Omental fat pad (tissue), 4 donors: ENCODE data around the gene SMIM38. TPM values are rescaled to one million over a fixed set of nuclear protein-coding genes. Genes with fewer than 3 reads are reported as not detected.

Source experiments
- ATAC-seq: fragments of 150-250 bp; one replicate; pipeline ENCODE4 v1.9.1; 2016; ENCODE audit warnings: mild to moderate bottlenecking, moderate library complexity; ENCODE audit not compliant: low FRiP score
- DNase-seq: peaks from one replicate; pipeline ENCODE4 v3.0.0-alpha.2; 2019; ENCODE audit warnings: low spot score
- total RNA-seq, 4 donors: library from RNA; depleted of rRNA; stranded (reverse); fragments of >200 nt; gene quantifications; one replicate each; pipeline ENCODE4 v1.1.0, GENCODE V29; 2016
- TF ChIP-seq, protein P1 (sequence below), 3 donors: fragments of 450-650 bp; IDR thresholded peaks; one replicate each; pipeline ENCODE4 v1.5.1; 2016 to 2017; ENCODE audit warnings: antibody characterized with exemption in 3 of 3, mild to moderate bottlenecking in 3 of 3, moderate library complexity in 2 of 3

SMIM38 gene
- total RNA-seq, 4 donors from 2014 or later, result 0.69 to 1.6 (median 0.85) TPM

DNA sequence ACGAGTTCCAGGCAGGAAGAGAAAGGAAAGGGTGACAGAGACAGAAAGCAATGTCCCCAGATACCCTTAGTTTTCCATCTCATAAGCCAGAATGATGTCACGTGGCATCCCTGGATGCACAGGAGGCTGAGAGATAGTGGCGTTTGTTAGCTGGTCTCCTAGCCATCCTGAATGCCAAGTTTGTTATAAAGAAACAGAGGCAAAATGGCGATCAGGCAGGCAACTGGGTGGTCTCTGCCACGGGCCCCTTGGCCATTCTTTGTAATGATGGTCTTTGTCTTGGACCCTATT is 5.3 kb downstream of the SMIM38 start:
- ATAC-seq (no peak), DNase-seq (no peak)
- TF ChIP-seq, protein P1, sequence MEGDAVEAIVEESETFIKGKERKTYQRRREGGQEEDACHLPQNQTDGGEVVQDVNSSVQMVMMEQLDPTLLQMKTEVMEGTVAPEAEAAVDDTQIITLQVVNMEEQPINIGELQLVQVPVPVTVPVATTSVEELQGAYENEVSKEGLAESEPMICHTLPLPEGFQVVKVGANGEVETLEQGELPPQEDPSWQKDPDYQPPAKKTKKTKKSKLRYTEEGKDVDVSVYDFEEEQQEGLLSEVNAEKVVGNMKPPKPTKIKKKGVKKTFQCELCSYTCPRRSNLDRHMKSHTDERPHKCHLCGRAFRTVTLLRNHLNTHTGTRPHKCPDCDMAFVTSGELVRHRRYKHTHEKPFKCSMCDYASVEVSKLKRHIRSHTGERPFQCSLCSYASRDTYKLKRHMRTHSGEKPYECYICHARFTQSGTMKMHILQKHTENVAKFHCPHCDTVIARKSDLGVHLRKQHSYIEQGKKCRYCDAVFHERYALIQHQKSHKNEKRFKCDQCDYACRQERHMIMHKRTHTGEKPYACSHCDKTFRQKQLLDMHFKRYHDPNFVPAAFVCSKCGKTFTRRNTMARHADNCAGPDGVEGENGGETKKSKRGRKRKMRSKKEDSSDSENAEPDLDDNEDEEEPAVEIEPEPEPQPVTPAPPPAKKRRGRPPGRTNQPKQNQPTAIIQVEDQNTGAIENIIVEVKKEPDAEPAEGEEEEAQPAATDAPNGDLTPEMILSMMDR (IDR thresholded peaks at IDR 0.05), result no peak

GRCh38 chr11:69162505-69162904 is 6.8 kb downstream of the SMIM38 start:
- no peak for DNase-seq
- TF ChIP-seq, protein P1 (IDR thresholded peaks at IDR 0.05), result no peak
- ATAC-seq, result no peak

- no peak for DNase-seq
- TF ChIP-seq, protein P1 (IDR thresholded peaks at IDR 0.05), result no peak
- ATAC-seq, result no peak
Measured at GRCh38 chr11:69163842-69164241, 8.1 kb downstream of the SMIM38 start.

DNA sequence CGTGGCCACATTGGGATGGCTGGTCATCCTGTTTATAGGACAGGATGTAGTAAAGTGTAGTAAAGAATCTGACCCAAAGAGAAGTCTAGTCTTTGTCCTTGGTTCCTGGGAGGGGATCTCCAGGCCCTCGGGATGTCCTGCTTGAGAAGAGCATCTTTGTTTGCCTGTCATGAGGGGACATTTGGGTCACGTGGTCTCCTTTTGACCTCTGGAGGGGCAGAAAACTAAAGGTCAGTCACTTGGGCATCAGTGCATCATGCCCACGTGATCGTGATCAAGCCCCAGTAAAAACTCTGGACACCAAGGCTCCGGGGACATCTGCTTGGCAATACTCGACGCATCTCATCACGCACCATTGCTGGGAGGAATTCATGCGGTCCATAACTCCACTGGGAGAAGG is 9.1 kb downstream of the SMIM38 start:
- TF ChIP-seq, protein P1 (IDR thresholded peaks at IDR 0.05), result no peak
- DNase-seq, result no peak
- ATAC-seq, result no peak

- DNase-seq, result no peak
- no peak for ATAC-seq
- TF ChIP-seq, protein P1 (IDR thresholded peaks at IDR 0.05), result no peak
Measured at GRCh38 chr11:69165775-69166174, 10.0 kb downstream of the SMIM38 start.

GRCh38 chr11:69166218-69167115 is 10.7 kb downstream of the SMIM38 start:
- no peak for ATAC-seq
- TF ChIP-seq, protein P1 (IDR thresholded peaks at IDR 0.05), result no peak

More at GRCh38 chr11:69166218-69167115, 10.7 kb downstream of the SMIM38 start:
- no peak for DNase-seq
